H1 (cell line): Measurements from ENCODE around the gene TRIP13.

Experiments used
- CTCF ChIP-seq, 3 experiments: IDR thresholded peaks; 1 replicate in 2 of 3; 2 replicates in 1 of 3; pipeline versions ENCODE4 v1.5.1 to v1.6.1; 2011; ENCODE audit warnings: low read length in 3 of 3, mild to moderate bottlenecking in 3 of 3, inconsistent platforms in 2 of 3, low read depth in 1 of 3, moderate library complexity in 1 of 3; ENCODE audit not compliant: insufficient read depth in 1 of 3; ENCODE audit errors: control extremely low read depth in 1 of 3
- GTF2F1 ChIP-seq: IDR thresholded peaks from 2 replicates; pipeline ENCODE4 v1.6.1; 2012; ENCODE audit warnings: low read depth, low read length, improper control_type of control experiment, borderline replicate concordance

DNA sequence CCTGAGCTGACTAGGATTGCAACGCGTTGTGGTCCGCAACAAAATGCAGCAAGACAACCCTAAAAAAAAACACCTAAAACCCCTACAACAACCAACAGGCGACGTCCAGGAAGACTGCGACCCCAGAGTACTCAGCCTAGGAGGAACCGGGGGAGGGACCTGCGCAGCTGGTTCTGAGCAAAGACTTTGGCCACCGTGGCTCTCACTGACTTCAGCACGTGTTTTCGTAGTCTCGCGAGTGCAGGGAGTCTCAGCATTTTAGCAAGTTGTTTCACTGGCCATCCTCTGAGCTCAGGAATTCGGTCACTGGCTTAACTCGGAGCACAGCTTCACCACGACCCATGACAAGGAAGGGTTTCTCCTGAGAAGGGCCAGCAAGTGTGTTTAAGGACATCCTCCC is 33.3 kb upstream of the TRIP13 start:
- TF ChIP-seq GTF2F1, result no peak
- no peak for TF ChIP-seq CTCF (IDR thresholded peaks at IDR 0.05; ENCODE audit: control extremely low read depth in 1 of 3, insufficient read depth in 1 of 3, low read depth in 1 of 3, low read length in 3 of 3)
